H1 (cell line): ENCODE measurements around the gene ALKBH3. TPM values are rescaled to one million over a fixed set of nuclear protein-coding genes. Genes with fewer than 3 reads are reported as not detected.

Experiments
- CTCF ChIA-PET: fragments of 300-600 bp; sonication (Branson Sonifier 250); formaldehyde crosslinking; loops from one replicate; lab custom pipeline; 2021; ENCODE audit not compliant: partially characterized antibody; lab: Charles Lee
- POLR2A ChIA-PET: fragments of 300-600 bp; sonication (Branson Sonifier 250); formaldehyde crosslinking; loops from one replicate; lab custom pipeline; 2021; ENCODE audit warnings: inconsistent platforms; ENCODE audit not compliant: partially characterized antibody; lab: Charles Lee
- DNase-seq, 2 experiments: peaks; one replicate each; pipeline versions ENCODE4 v3.0.0 to v3.0.0-alpha.2; 2010 to 2022; ENCODE audit warnings: low spot score in 2 of 2, low read depth in 1 of 2, mixed read lengths in 1 of 2
- FAIRE-seq: peaks from 2 replicates; lab custom pipeline; 2011; peaks lifted over from hg19 to GRCh38; lab: Jason Lieb, UNC
- H2AFZ ChIP-seq: 2 replicates; pipeline ENCODE4 v1.8.1; 2012; ENCODE audit warnings: low read length, inconsistent platforms
- H2AK5ac ChIP-seq: 2 replicates; pipeline ENCODE4 v1.6.1; 2013; ENCODE audit warnings: low read depth, low read length
- H2BK120ac ChIP-seq: replicated peaks from 2 replicates; pipeline ENCODE3; 2013; ENCODE audit warnings: low read depth, low read length, inconsistent platforms
- H2BK12ac ChIP-seq: 2 replicates; pipeline ENCODE4 v1.6.1; 2013; ENCODE audit warnings: low read depth, low read length
- H2BK15ac ChIP-seq: 2 replicates; pipeline ENCODE4 v1.6.1; 2013; ENCODE audit warnings: low read length
- H2BK20ac ChIP-seq: 2 replicates; pipeline ENCODE4 v1.6.1; 2013; ENCODE audit warnings: low read length
- H2BK5ac ChIP-seq: 2 replicates; pipeline ENCODE4 v1.6.1; 2013; ENCODE audit warnings: low read depth, low read length
- H3K14ac ChIP-seq: 2 replicates; pipeline ENCODE4 v1.6.1; 2013; ENCODE audit warnings: inconsistent platforms; ENCODE audit not compliant: insufficient read length
- H3K18ac ChIP-seq: 2 replicates; pipeline ENCODE4 v1.6.1; 2013; ENCODE audit warnings: low read length; ENCODE audit errors: extremely low read depth
- H3K23ac ChIP-seq: 2 replicates; pipeline ENCODE4 v1.6.1; 2013; ENCODE audit warnings: inconsistent platforms; ENCODE audit not compliant: insufficient read length
- H3K23me2 ChIP-seq: 2 replicates; pipeline ENCODE4 v1.6.1; 2013; ENCODE audit warnings: low read depth, low read length
- H3K27ac ChIP-seq: 2 replicates; pipeline ENCODE4 v1.6.1; 2011; ENCODE audit warnings: low read depth, low read length, inconsistent platforms
- H3K27me3 ChIP-seq, 4 experiments: replicated peaks in 1 of 4; 1 replicate in 1 of 4; 2 replicates in 3 of 4; pipeline versions ENCODE4 v1.6.1 to v1.8.1; 2011 to 2013; ENCODE audit warnings: low read length in 3 of 4, mild to moderate bottlenecking in 3 of 4, inconsistent platforms in 2 of 4, mixed read lengths in 2 of 4, moderate library complexity in 1 of 4; ENCODE audit not compliant: control insufficient read depth in 3 of 4, insufficient read depth in 3 of 4; ENCODE audit errors: extremely low read depth in 1 of 4
- H3K36me3 ChIP-seq, 4 experiments: 2 replicates each; pipeline versions ENCODE4 v1.6.1 to v1.8.1; 2011 to 2013; ENCODE audit warnings: mild to moderate bottlenecking in 4 of 4, low read length in 3 of 4, moderate library complexity in 2 of 4, control low read depth in 1 of 4, inconsistent platforms in 1 of 4; ENCODE audit not compliant: insufficient read depth in 4 of 4, control insufficient read depth in 2 of 4
- H3K4ac ChIP-seq: replicated peaks from 2 replicates; pipeline ENCODE3; 2013; ENCODE audit warnings: low read length, low read depth, mixed read lengths, inconsistent platforms; ENCODE audit not compliant: insufficient read length
- H3K4me1 ChIP-seq, 4 experiments: replicated peaks in 1 of 4; 1 replicate in 1 of 4; 2 replicates in 3 of 4; pipeline versions ENCODE4 v1.6.1 to v1.8.1; 2011 to 2013; ENCODE audit warnings: low read length in 3 of 4, inconsistent platforms in 2 of 4, mixed read lengths in 1 of 4; ENCODE audit not compliant: insufficient read depth in 4 of 4, control insufficient read depth in 3 of 4
- H3K4me2 ChIP-seq, 2 experiments: 2 replicates each; pipeline versions ENCODE4 v1.6.1 to v1.8.1; 2011 to 2013; ENCODE audit warnings: low read depth in 2 of 2, low read length in 2 of 2, control low read depth in 1 of 2, inconsistent platforms in 1 of 2, mild to moderate bottlenecking in 1 of 2; ENCODE audit not compliant: insufficient read depth in 1 of 2
- H3K4me3 ChIP-seq, 4 experiments: fragments of 200-600, 300-600 bp in 1 of 4; sonication (generic), shearing (Covaris generic), sonication (Bioruptor Twin) in 1 of 4; 2 replicates each; pipeline versions ENCODE4 v1.5.1 to v1.8.1; 2011 to 2016; ENCODE audit warnings: low read length in 4 of 4, low read depth in 3 of 4, control low read depth in 2 of 4, inconsistent platforms in 2 of 4, mild to moderate bottlenecking in 2 of 4, mixed read lengths in 1 of 4, moderate library complexity in 1 of 4; ENCODE audit not compliant: insufficient read depth in 2 of 4; ENCODE audit errors: extremely low read depth in 1 of 4
- H3K56ac ChIP-seq: replicated peaks from 2 replicates; pipeline ENCODE3; 2013; ENCODE audit warnings: low read depth, mild to moderate bottlenecking, mixed read lengths, low read length, inconsistent platforms; ENCODE audit not compliant: insufficient read length
- H3K79me1 ChIP-seq: 2 replicates; pipeline ENCODE4 v1.6.1; 2013; ENCODE audit warnings: low read depth, low read length, control low read depth
- H3K79me2 ChIP-seq, 2 experiments: 2 replicates each; pipeline versions ENCODE4 v1.6.1 to v1.8.1; 2012 to 2013; ENCODE audit warnings: low read length in 2 of 2, mild to moderate bottlenecking in 2 of 2, inconsistent platforms in 1 of 2; ENCODE audit not compliant: insufficient read depth in 2 of 2, control insufficient read depth in 1 of 2
- H3K9ac ChIP-seq, 4 experiments: replicated peaks in 1 of 4; 1 replicate in 1 of 4; 2 replicates in 3 of 4; pipeline versions ENCODE4 v1.6.1 to v1.8.1; 2011 to 2013; ENCODE audit warnings: low read depth in 3 of 4, low read length in 3 of 4, control low read depth in 2 of 4, mild to moderate bottlenecking in 2 of 4, moderate library complexity in 2 of 4, inconsistent platforms in 1 of 4; ENCODE audit errors: extremely low read depth in 1 of 4
- H3K9me3 ChIP-seq, 2 experiments: 2 replicates each; pipeline versions ENCODE4 v1.6.1 to v1.8.1; 2012 to 2013; ENCODE audit warnings: mild to moderate bottlenecking in 2 of 2, moderate library complexity in 2 of 2, control low read depth in 1 of 2, inconsistent platforms in 1 of 2, low read depth in 1 of 2, low read length in 1 of 2, mixed read lengths in 1 of 2; ENCODE audit not compliant: insufficient read depth in 2 of 2
- H4K20me1 ChIP-seq, 2 experiments: replicated peaks in 1 of 2; 2 replicates each; pipeline versions ENCODE3 to v1.8.1; 2011 to 2013; ENCODE audit warnings: inconsistent platforms in 2 of 2, low read length in 2 of 2, mild to moderate bottlenecking in 1 of 2; ENCODE audit not compliant: insufficient read depth in 2 of 2, control insufficient read depth in 1 of 2
- H4K5ac ChIP-seq: 2 replicates; pipeline ENCODE4 v1.6.1; 2013; ENCODE audit warnings: low read length, low read depth, mixed read lengths, inconsistent platforms; ENCODE audit not compliant: insufficient read length
- H4K8ac ChIP-seq: 2 replicates; pipeline ENCODE4 v1.8.0; 2013; ENCODE audit warnings: mild to moderate bottlenecking, moderate library complexity, low read length, inconsistent platforms; ENCODE audit not compliant: insufficient read depth; ENCODE audit errors: extremely low read depth
- H4K91ac ChIP-seq: replicated peaks from 2 replicates; pipeline ENCODE3; 2013; ENCODE audit warnings: low read length, mixed read lengths, inconsistent platforms; ENCODE audit not compliant: insufficient read length
- ASH2L ChIP-seq: fragments of 200-600, 300-600 bp; sonication (generic); IDR thresholded peaks from one replicate; pipeline ENCODE4 v1.7.1; 2017; ENCODE audit warnings: low read length
- CBX5 ChIP-seq: fragments of 300-800, 300-1000 bp; sonication (generic); IDR thresholded peaks from 2 replicates; pipeline ENCODE4 v1.7.1; 2016; ENCODE audit warnings: antibody characterized with exemption, low read length, low read depth
- EZH2 ChIP-seq: fragments of 200-600 bp; sonication (generic); IDR thresholded peaks from 2 replicates; pipeline ENCODE4 v1.7.1; 2012; ENCODE audit warnings: low read depth, mild to moderate bottlenecking, moderate library complexity, low read length, inconsistent platforms; ENCODE audit not compliant: severe bottlenecking
- KDM1A ChIP-seq: fragments of 200-600, 300-600 bp; sonication (generic); IDR thresholded peaks from 2 replicates; pipeline ENCODE4 v1.7.1; 2016; ENCODE audit warnings: mild to moderate bottlenecking, low read length, borderline replicate concordance
- POU5F1 ChIP-seq: IDR thresholded peaks from 2 replicates; pipeline ENCODE4 v1.6.1; 2011; ENCODE audit warnings: low read depth, mild to moderate bottlenecking, low read length, moderate library complexity
- RBBP5 ChIP-seq: IDR thresholded peaks from 2 replicates; pipeline ENCODE4 v1.7.1; 2012; ENCODE audit warnings: low read depth, mild to moderate bottlenecking, inconsistent platforms, low read length, moderate library complexity, borderline replicate concordance
- TCF12 ChIP-seq: IDR thresholded peaks from 2 replicates; pipeline ENCODE4 v1.6.1; 2011; ENCODE audit warnings: low read depth, mild to moderate bottlenecking, low read length
- WGBS, 2 experiments: shearing (Covaris generic) in 1 of 2; methylation state at CpG; one replicate each; pipeline versions ENCODE4 v1.1.6 to v1.1.7; 2013 to 2015; ENCODE audit warnings: low lambda C conversion rate in 2 of 2, mixed read lengths in 2 of 2, inconsistent platforms in 1 of 2, low coverage in 1 of 2, missing lambda C conversion rate in 1 of 2; ENCODE audit not compliant: insufficient replicate concordance in 2 of 2, insufficient coverage in 1 of 2, insufficient read length in 1 of 2; ENCODE audit errors: extremely low coverage in 1 of 2, missing lambda C conversion rate in 1 of 2; 5-methylcytosine and 5-hydroxymethylcytosine counted together
- polyA plus RNA-seq, 7 experiments: library from polyadenylated mRNA; depleted of rRNA in 3 of 7; stranded (reverse) in 5 of 7; unstranded in 2 of 7; fragments of >200 nt in 5 of 7; fragments of 200-250 nt in 2 of 7; gene quantifications; 1 replicate in 5 of 7; 2 replicates in 1 of 7; 4 replicates in 1 of 7; pipeline versions ENCODE4 v1.2.1 to v1.2.3, GENCODE V29; 2011 to 2013; ENCODE audit warnings: missing spikeins in 2 of 7, mixed read lengths in 2 of 7
- total RNA-seq: library from RNA; stranded (reverse); fragmentation: NEBNext Ultra II Directional; extraction: Animal tissue kit (Norgen Biotek cat#: 25700); gene quantifications from 2 replicates; pipeline ENCODE4 v1.2.1, GENCODE V29; 2021
- TF ChIP-seq, protein P1 (sequence below): IDR thresholded peaks from 2 replicates; pipeline ENCODE4 v1.6.1; 2012; ENCODE audit warnings: inconsistent platforms
- TF ChIP-seq, protein P2 (sequence below): IDR thresholded peaks from 2 replicates; pipeline ENCODE4 v1.6.1; 2011; ENCODE audit warnings: low read length, improper control_type of control experiment

The ALKBH3 gene
- total and polyA plus RNA-seq, 2 of the 8 experiments (the other 6 are each of a cell fraction or from before 2014, with no cell fraction given), result 10.5 to 11.4 TPM

DNA sequence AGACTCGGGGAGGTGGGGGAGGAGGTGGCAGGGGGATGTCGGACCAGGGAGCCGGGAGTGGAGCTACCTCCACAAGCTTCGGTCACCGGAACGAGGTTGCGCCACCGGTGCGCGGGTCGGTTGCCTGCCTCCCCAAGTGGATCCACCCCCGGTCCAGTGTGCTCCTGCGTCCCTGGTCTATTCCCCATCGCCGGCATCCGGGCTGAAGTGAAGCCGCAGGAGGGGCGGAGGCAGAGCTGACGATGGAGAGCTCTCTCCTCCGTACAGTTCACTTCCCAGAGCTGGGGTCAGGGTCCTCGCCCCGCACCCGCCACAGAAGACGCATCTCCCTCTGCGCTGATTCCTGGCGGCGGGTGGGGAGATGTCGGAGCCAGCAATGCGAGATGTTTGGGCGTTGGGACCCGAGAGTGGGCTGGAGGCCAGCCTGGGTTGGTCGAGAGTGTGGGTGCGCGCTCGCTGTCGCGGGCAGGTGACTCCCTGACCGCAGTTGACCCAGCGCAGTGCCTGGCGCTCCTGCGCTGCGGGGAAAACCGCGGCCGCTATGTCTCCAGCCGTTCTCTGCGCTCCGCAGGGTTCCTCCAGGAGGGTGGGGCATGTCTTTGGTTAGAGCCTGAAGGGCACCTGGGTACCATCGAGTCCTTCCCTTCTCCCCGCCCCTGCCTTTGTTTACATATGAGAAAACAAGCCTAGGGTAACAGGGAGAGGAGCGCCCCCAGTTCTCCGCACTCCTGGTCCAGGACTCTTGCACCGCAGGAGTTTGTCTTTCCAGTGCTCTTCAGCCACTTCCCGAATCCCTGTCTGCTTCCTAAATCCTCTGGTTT lies 63.5 kb downstream of the ALKBH3 start:
- Histone ChIP-seq H4K5ac (no peak overlapping the region), H3K4me2 (peak overlapping the region; percentile 75 to 97), H2BK5ac (no peak overlapping the region), H3K4ac (no peak overlapping the region), H3K56ac (no peak overlapping the region), H3K4me1 (peaks cover 0 to 17% (median 11%) of the 10 kb centered on the region in 4 experiments; a peak in 6 of 7 replicates), H2AK5ac (no peak overlapping the region), H3K14ac (no peak overlapping the region), H3K23ac (no peak overlapping the region), H3K23me2 (peaks cover 22% of the 10 kb centered on the region; the same call in 1 of the 2 replicates), H4K91ac (no peak overlapping the region), H3K27me3 (peaks cover 25 to 56% (median 45%) of the 10 kb centered on the region in 4 experiments), H4K20me1 (peaks cover 0 to 3% of the 10 kb centered on the region in 2 experiments), H3K9ac (no peak overlapping the region), H3K79me2 (no peaks in the 10 kb centered on the region), H3K9me3 (no peaks in the 10 kb centered on the region), H2BK15ac (no peak overlapping the region), H3K4me3 (peak overlapping the region; percentile 38 to 75 (median 52)), H2BK120ac (no peak overlapping the region), H4K8ac (no peak overlapping the region; the same call in 1 of the 2 replicates), H3K79me1 (no peaks in the 10 kb centered on the region), H3K27ac (no peak overlapping the region), H3K36me3 (no peaks in the 10 kb centered on the region), H2BK20ac (no peak overlapping the region), H3K18ac (peak overlapping the region; percentile 48; the same call in 1 of the 2 replicates), H2AFZ (no peak overlapping the region), H2BK12ac (0 out of 2 replicates have a peak overlapping the region, but pooled peaks have one; percentile 3)
- POLR2A ChIA-PET, result interaction anchor here (0.9 to 2.7 kb wide), 5 partner anchors 11 to 54 kb away, joined by 3 to 13 read pairs (median 3); no protein-coding TSS in a partner anchor
- FAIRE-seq (no peak), DNase-seq (peak in 1 of 2 experiments; percentile 72)
- CTCF ChIA-PET, result interaction anchor here (0.7 to 11.4 kb wide), 18 partner anchors 12 to 97 kb away, joined by 3 to 140 read pairs (median 42); partner anchors contain the start of gene ALKBH3
- WGBS, 2 experiments, result 3% methylated on average over 47 of the region's 54 CpGs; no CpG with 5 or more reads in 1 of the 2 experiments
- no peak for TF ChIP-seq KDM1A
- TF ChIP-seq RBBP5, result 0 out of 2 replicates have a peak, but pooled peaks have one; percentile 22
- TF ChIP-seq, protein P1, sequence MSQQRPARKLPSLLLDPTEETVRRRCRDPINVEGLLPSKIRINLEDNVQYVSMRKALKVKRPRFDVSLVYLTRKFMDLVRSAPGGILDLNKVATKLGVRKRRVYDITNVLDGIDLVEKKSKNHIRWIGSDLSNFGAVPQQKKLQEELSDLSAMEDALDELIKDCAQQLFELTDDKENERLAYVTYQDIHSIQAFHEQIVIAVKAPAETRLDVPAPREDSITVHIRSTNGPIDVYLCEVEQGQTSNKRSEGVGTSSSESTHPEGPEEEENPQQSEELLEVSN, result no peak
- no peak for TF ChIP-seq TCF12
- no peak for TF ChIP-seq POU5F1
- peak; percentile 75 for TF ChIP-seq EZH2
- TF ChIP-seq, protein P2, sequence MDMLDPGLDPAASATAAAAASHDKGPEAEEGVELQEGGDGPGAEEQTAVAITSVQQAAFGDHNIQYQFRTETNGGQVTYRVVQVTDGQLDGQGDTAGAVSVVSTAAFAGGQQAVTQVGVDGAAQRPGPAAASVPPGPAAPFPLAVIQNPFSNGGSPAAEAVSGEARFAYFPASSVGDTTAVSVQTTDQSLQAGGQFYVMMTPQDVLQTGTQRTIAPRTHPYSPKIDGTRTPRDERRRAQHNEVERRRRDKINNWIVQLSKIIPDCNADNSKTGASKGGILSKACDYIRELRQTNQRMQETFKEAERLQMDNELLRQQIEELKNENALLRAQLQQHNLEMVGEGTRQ, result no peak
- TF ChIP-seq CBX5, result no peak
- peak; percentile 43 for TF ChIP-seq ASH2L
